Brain microvascular endothelial cell (primary cell): ENCODE data around the gene WDR77.

Source experiments
- DNase-seq: peaks from one replicate; pipeline ENCODE4 v3.0.0-alpha.2; 2020
- H3K27ac ChIP-seq: fragments of 250-450 bp; sonication (Bioruptor Pico); 2 replicates; pipeline ENCODE4 v1.5.1; 2020; ENCODE audit warnings: mild to moderate bottlenecking, moderate library complexity
- H3K27me3 ChIP-seq: fragments of 250-450 bp; sonication (Bioruptor Pico); replicated peaks from 2 replicates; pipeline ENCODE4 v1.5.1; 2020; ENCODE audit warnings: mild to moderate bottlenecking
- H3K36me3 ChIP-seq: fragments of 250-450 bp; sonication (Bioruptor Pico); replicated peaks from 2 replicates; pipeline ENCODE4 v1.5.1; 2020; ENCODE audit warnings: mild to moderate bottlenecking
- H3K4me3 ChIP-seq: 2 replicates; pipeline ENCODE4 v1.5.1; 2011; ENCODE audit warnings: low read depth, mild to moderate bottlenecking, control low read depth, low read length, moderate library complexity
- CTCF ChIP-seq: IDR thresholded peaks from 2 replicates; pipeline ENCODE4 v1.5.1; 2011; ENCODE audit warnings: low read depth, mild to moderate bottlenecking, moderate library complexity, low read length, control low read depth, inconsistent platforms; ENCODE audit errors: missing control alignments
- in situ Hi-C: cut with HindIII; loops from 2 replicates; pipeline ENCODE4 v1.10.0; 2017; ENCODE audit warnings: low sequenced_read_pairs, low pct_ligation_motif_present

Gene WDR77

GRCh38 chr1:111392042-111392441, 57.0 kb downstream of the WDR77 start:
- Histone ChIP-seq H3K36me3 (no peaks in the 10 kb centered on the region), H3K4me3 (no peak overlapping the region), H3K27ac (no peak overlapping the region), H3K27me3 (no peaks in the 10 kb centered on the region)
- in situ Hi-C loops = no loop called here
- no peak for TF ChIP-seq CTCF
- DNase-seq = no peak
